Measurements from ENCODE around the gene CYSLTR2. TPM values are rescaled to one million over a fixed set of nuclear protein-coding genes. Genes with fewer than 3 reads are reported as not detected.

CYSLTR2 gene
- total RNA-seq, 6 donors from 2014 or later: under 0.01 to 2.0 (median 1.2) TPM

GRCh38 chr13:48749699-48750473, 96.2 kb downstream of the CYSLTR2 start:
- ATAC-seq (ENCODE audit: low FRiP score in 2 of 2): peak; percentile 80 to 96
- DNase-seq: peak in 1 of 2 donors; percentile 65
- peak overlapping the region in 2 of 4 donors; percentile 37 to 61 for H3K27ac ChIP-seq
- H3K36me3 ChIP-seq: no peaks in the 10 kb centered on the region
- no peaks in the 10 kb centered on the region for H3K27me3 ChIP-seq
- no peaks in the 10 kb centered on the region for H3K9me3 ChIP-seq
- no peak overlapping the region for H3K4me3 ChIP-seq
- peak in 4 of 6 experiments; percentile 15 to 36 (median 26) for TF ChIP-seq CTCF (IDR thresholded peaks at IDR 0.05)
- no peak for TF ChIP-seq POLR2A (IDR thresholded peaks at IDR 0.05)
- no peak for TF ChIP-seq EP300 (IDR thresholded peaks at IDR 0.05)
- peak in 1 of 2 donors; percentile 24 for TF ChIP-seq POLR2AphosphoS5 (IDR thresholded peaks at IDR 0.05)
- peaks cover 0 to 5% (median 0%) of the 10 kb centered on the region in 4 donors for H3K4me1 ChIP-seq
- WGBS, 2 donors: 40 to 43% methylated on average over 15 of the region's 15 CpGs

DNA sequence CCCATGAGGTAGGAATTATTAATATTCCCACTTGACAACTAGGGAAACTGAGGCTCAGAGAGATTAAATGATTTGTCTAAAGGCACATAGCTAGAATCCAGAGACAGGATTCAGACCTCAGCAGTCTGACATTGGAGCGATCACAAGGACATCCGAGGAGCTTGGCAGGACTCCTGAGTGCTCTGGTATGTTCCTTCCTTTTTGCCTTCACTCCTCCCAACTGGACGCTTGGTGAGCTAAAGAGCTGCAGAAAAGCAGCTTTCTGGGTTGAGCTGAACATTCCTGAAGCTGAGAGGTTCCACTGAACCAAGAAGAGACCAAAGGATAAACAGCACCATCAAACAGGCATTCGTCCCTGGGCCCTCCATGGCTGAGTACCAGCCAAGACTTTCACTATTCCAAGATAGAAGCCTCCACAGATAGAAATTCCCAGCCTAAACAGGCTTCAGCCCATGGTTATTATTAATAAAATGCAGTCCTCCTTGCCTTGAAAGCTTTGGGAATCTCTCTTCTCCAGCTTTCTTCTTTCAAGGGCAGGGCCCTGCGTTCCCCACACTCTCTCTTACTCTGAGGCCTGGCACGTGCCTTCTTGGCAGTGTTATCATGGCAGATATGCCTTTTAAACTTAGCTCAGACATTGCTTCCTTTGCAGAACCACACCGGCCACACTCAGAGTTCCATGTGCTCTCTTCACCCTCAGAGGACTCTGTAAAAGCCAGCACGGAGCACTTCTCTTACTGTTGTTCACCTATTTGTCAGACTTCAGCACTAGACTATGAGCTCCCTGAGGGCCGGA, 97.1 kb downstream of the CYSLTR2 start:
- Histone ChIP-seq H3K9me3 (no peaks in the 10 kb centered on the region), H3K4me1 (peaks cover 0 to 5% (median 0%) of the 10 kb centered on the region in 4 donors), H3K27ac (peak overlapping the region in 2 of 4 donors; percentile 28 to 57), H3K36me3 (no peaks in the 10 kb centered on the region), H3K4me3 (no peak overlapping the region), H3K27me3 (no peaks in the 10 kb centered on the region)
- TF ChIP-seq POLR2AphosphoS5 (IDR thresholded peaks at IDR 0.05) (no peak), CTCF (IDR thresholded peaks at IDR 0.05) (peak in 1 of 6 experiments; percentile 15)
- DNase-seq (no peak), ATAC-seq (ENCODE audit: low FRiP score in 2 of 2) (peak; percentile 71 to 82)
- 73 to 74% methylated on average over 9 of the region's 9 CpGs for WGBS, 2 donors

- H3K36me3 ChIP-seq: no peaks in the 10 kb centered on the region
- no peak for TF ChIP-seq POLR2A (IDR thresholded peaks at IDR 0.05)
- no peak for TF ChIP-seq POLR2AphosphoS5 (IDR thresholded peaks at IDR 0.05)
- no peak for TF ChIP-seq EP300 (IDR thresholded peaks at IDR 0.05)
- TF ChIP-seq CTCF (IDR thresholded peaks at IDR 0.05): no peak
- H3K27me3 ChIP-seq: no peaks in the 10 kb centered on the region
- H3K27ac ChIP-seq: no peak overlapping the region
- H3K9me3 ChIP-seq: peaks cover 7 to 14% (median 8%) of the 10 kb centered on the region in 4 donors
- no peaks in the 10 kb centered on the region for H3K4me1 ChIP-seq
- H3K4me3 ChIP-seq: no peak overlapping the region
- DNase-seq: no peak
- 88 to 89% methylated on average over 9 of the region's 9 CpGs for WGBS, 2 donors
- no peak for ATAC-seq (ENCODE audit: low FRiP score in 2 of 2)
These were observed 106.9 kb downstream of the CYSLTR2 start for GRCh38 chr13:48760626-48761025.

Other genes starting within 250 kb of the CYSLTR2 start
- 10 to 100 TPM; 13.8 to 46.1 (median 19.0) TPM for gene LPAR6, start 240.8 kb upstream of the CYSLTR2 start, total RNA-seq
- 10 to 100 TPM in 3 of 6 donors, 1 to 10 TPM in 3; 5.5 to 17.0 (median 9.9) TPM for gene RCBTB2, start 120.8 kb upstream of the CYSLTR2 start, total RNA-seq

Measured in upper lobe of left lung (tissue), 6 donors.